K562 (cell line): Measurements from ENCODE around the gene UBE2Q1. TPM values are rescaled to one million over a fixed set of nuclear protein-coding genes. Genes with fewer than 3 reads are reported as not detected.

Experiments used
- ATAC-seq: fragments of 200-7000 bp; cut with Tn5 transposase; 3 replicates; pipeline ENCODE4 v1.9.1; 2020; ENCODE audit warnings: moderate library complexity
- BruUV-seq: library from RNA; stranded (reverse); fragments of 400-500 nt; replicated peaks from 2 replicates; lab custom pipeline; 2021; lab: Mats Ljungman, UMichigan
- CTCF ChIA-PET: fragments of 300-600 bp; formaldehyde crosslinking; extraction: SDS; loops from one replicate; lab custom pipeline; 2021; ENCODE audit warnings: low intra/inter-chr PET ratio; lab: Yijun Ruan, JAX
- POLR2A ChIA-PET: fragments of 300-600, 350-650 bp; sonication (Branson Sonifier 250); formaldehyde crosslinking; extraction: SDS; loops from one replicate; lab custom pipeline; 2021; ENCODE audit warnings: antibody characterized with exemption, inconsistent platforms; lab: Yijun Ruan, JAX
- DNase-seq, 4 experiments: peaks; one replicate each; pipeline versions ENCODE4 v3.0.0 to v3.0.0-alpha.2; 2011 to 2018; ENCODE audit warnings: low spot score in 3 of 4, mixed read lengths in 3 of 4; ENCODE audit errors: extremely low read depth in 1 of 4
- FAIRE-seq: peaks from 2 replicates; lab custom pipeline; 2011; peaks lifted over from hg19 to GRCh38; lab: Jason Lieb, UNC
- H2AFZ ChIP-seq: 2 replicates; pipeline ENCODE4 v1.6.0; 2011; ENCODE audit warnings: low read depth, low read length, control low read depth, inconsistent platforms
- H3K27ac ChIP-seq: fragments of 200-600 bp; 3 replicates; pipeline ENCODE4 v1.8.0; 2011; ENCODE audit warnings: low read depth, mild to moderate bottlenecking, control low read depth, inconsistent platforms, low read length, moderate library complexity, mixed read lengths; ENCODE audit errors: extremely low read depth
- H3K27me3 ChIP-seq, 2 experiments: fragments of 300-600 bp in 1 of 2; 2 replicates in 1 of 2; 3 replicates in 1 of 2; pipeline versions ENCODE4 v1.6.0 to v1.8.0; 2011; ENCODE audit warnings: inconsistent platforms in 2 of 2, low read length in 2 of 2, mild to moderate bottlenecking in 1 of 2, mixed read lengths in 1 of 2, moderate library complexity in 1 of 2; ENCODE audit not compliant: control insufficient read depth in 2 of 2, insufficient read depth in 2 of 2
- H3K36me3 ChIP-seq: fragments of 300-600 bp; 3 replicates; pipeline ENCODE4 v1.8.0; 2011; ENCODE audit warnings: mild to moderate bottlenecking, low read length, inconsistent platforms; ENCODE audit not compliant: control insufficient read depth, insufficient read depth
- H3K4me1 ChIP-seq, 2 experiments: fragments of 200-600 bp in 1 of 2; replicated peaks in 1 of 2; 2 replicates in 1 of 2; 3 replicates in 1 of 2; pipeline versions ENCODE4 v1.5.1 to v1.8.0; 2011; ENCODE audit warnings: inconsistent platforms in 2 of 2, low read length in 2 of 2, mild to moderate bottlenecking in 1 of 2, mixed read lengths in 1 of 2, moderate library complexity in 1 of 2; ENCODE audit not compliant: control insufficient read depth in 2 of 2, insufficient read depth in 2 of 2
- H3K4me2 ChIP-seq: 2 replicates; pipeline ENCODE4 v1.6.1; 2011; ENCODE audit warnings: low read length, control low read depth, inconsistent platforms, mixed read lengths; ENCODE audit not compliant: insufficient read depth
- H3K4me3 ChIP-seq: fragments of 200-600 bp; sonication (generic), shearing (Covaris generic); 2 replicates; pipeline ENCODE4 v1.5.1; 2016; ENCODE audit warnings: control low read depth, inconsistent platforms
- H3K79me2 ChIP-seq: fragments of 200-600 bp; 3 replicates; pipeline ENCODE4 v1.8.0; 2011; ENCODE audit warnings: low read length, inconsistent platforms; ENCODE audit not compliant: control insufficient read depth, insufficient read depth
- H3K9ac ChIP-seq, 2 experiments: 2 replicates each; pipeline versions ENCODE4 v1.6.0 to v1.6.1; 2011; ENCODE audit warnings: low read depth in 2 of 2, low read length in 2 of 2, control low read depth in 1 of 2, inconsistent platforms in 1 of 2, mild to moderate bottlenecking in 1 of 2, mixed read lengths in 1 of 2; ENCODE audit not compliant: insufficient read depth in 1 of 2
- H3K9me1 ChIP-seq: one replicate; pipeline ENCODE4 v1.6.0; 2011; ENCODE audit warnings: inconsistent platforms, mild to moderate bottlenecking, low read length, moderate library complexity; ENCODE audit not compliant: control insufficient read depth, insufficient read depth
- H3K9me3 ChIP-seq: replicated peaks from 2 replicates; pipeline ENCODE4 v1.5.1; 2011; ENCODE audit warnings: low read depth, low read length, inconsistent platforms; ENCODE audit not compliant: control insufficient read depth, insufficient read depth
- H4K20me1 ChIP-seq: replicated peaks from 2 replicates; pipeline ENCODE4 v1.6.1; 2011; ENCODE audit warnings: low read length, inconsistent platforms, mixed read lengths; ENCODE audit not compliant: control insufficient read depth, insufficient read depth
- HDGF ChIP-seq: fragments of 450-650 bp; IDR thresholded peaks from 2 replicates; pipeline ENCODE4 v1.6.1; 2016
- KLF16 ChIP-seq: IDR thresholded peaks from 2 replicates; pipeline ENCODE4 v1.6.1; 2016; ENCODE audit warnings: antibody characterized with exemption
- SAFB ChIP-seq: fragments of 200-400 bp; formaldehyde crosslinking; IDR thresholded peaks from 2 replicates; pipeline ENCODE4 v1.6.1; 2017; ENCODE audit warnings: low read depth, low read length, borderline replicate concordance
- TOE1 ChIP-seq, 2 experiments: fragments of 450-650 bp in 1 of 2; sonication (generic) in 1 of 2; formaldehyde crosslinking in 1 of 2; IDR thresholded peaks; 2 replicates each; pipeline versions ENCODE4 v1.7.1 to v1.8.0; 2016 to 2022; ENCODE audit warnings: borderline replicate concordance in 2 of 2, mild to moderate bottlenecking in 2 of 2, antibody characterized with exemption in 1 of 2, inconsistent platforms in 1 of 2, low read depth in 1 of 2, missing genetic modification reagents in 1 of 2, moderate library complexity in 1 of 2
- WHSC1 ChIP-seq: IDR thresholded peaks from one replicate; pipeline ENCODE4 v1.6.1; 2012; ENCODE audit warnings: low read length, control low read depth, inconsistent platforms
- ZNF12 ChIP-seq: sonication (generic); formaldehyde crosslinking; IDR thresholded peaks from 2 replicates; pipeline ENCODE4 v1.4.0; 2020; ENCODE audit warnings: mild to moderate bottlenecking, missing genetic modification reagents
- ZNF175 ChIP-seq: fragments of 200-800 bp; sonication (Bioruptor generic); IDR thresholded peaks from 2 replicates; pipeline ENCODE4 v1.6.1; 2016; ENCODE audit warnings: low read depth, mild to moderate bottlenecking, missing genetic modification characterization, missing compliant biosample characterization
- WGBS: fragments of 100-300 bp; shearing (Covaris generic); methylation state at CpG from one replicate; pipeline ENCODE4 v1.1.6; 2016; ENCODE audit warnings: low coverage, mixed read lengths; ENCODE audit not compliant: insufficient coverage; ENCODE audit errors: missing lambda C conversion rate; 5-methylcytosine and 5-hydroxymethylcytosine counted together
- in situ Hi-C: fragments of 300-500 bp; cut with MboI; formaldehyde crosslinking; loops from 4 replicates; pipeline ENCODE4 v1.15.0; 2018; ENCODE audit warnings: inconsistent platforms, mixed read lengths
- intact Hi-C: fragments of 100-400 bp; cut with micrococcal nuclease; formaldehyde crosslinking; loops from 2 replicates; pipeline ENCODE4 v1.14.2; 2022
- polyA plus RNA-seq, 8 experiments: library from polyadenylated mRNA; depleted of rRNA in 4 of 8; stranded (reverse) in 5 of 8; unstranded in 3 of 8; fragments of >200 nt; fragmentation: Nextera tagmentation in 2 of 8; fragmentation: Illumina TruSeq in 1 of 8; extraction: Ambion mirVana in 2 of 8; extraction: Trizol in 1 of 8; gene quantifications; 2 replicates each; pipeline versions ENCODE4 v1.2.1 to v1.2.3, GENCODE V29; 2011 to 2014; ENCODE audit warnings: inconsistent platforms in 1 of 8, missing spikeins in 1 of 8
- total RNA-seq, 7 experiments: library from RNA; depleted of rRNA in 6 of 7; stranded (reverse); fragments of >200 nt in 6 of 7; fragmentation: Illumina TruSeq in 2 of 7; extraction: Trizol in 2 of 7; gene quantifications; 2 replicates each; pipeline versions ENCODE4 v1.2.1 to v1.2.3, GENCODE V29; 2011 to 2021; ENCODE audit warnings: low replicate concordance in 1 of 7
- TF ChIP-seq, protein P1 (sequence below): fragments of 450-650 bp; formaldehyde crosslinking; IDR thresholded peaks from 2 replicates; pipeline ENCODE4 v1.4.0; 2020; ENCODE audit warnings: mild to moderate bottlenecking, moderate library complexity
- TF ChIP-seq, protein P2 (sequence below): fragments of 450-650 bp; IDR thresholded peaks from 2 replicates; pipeline ENCODE4 v1.6.1; 2017; ENCODE audit warnings: antibody characterized with exemption

The UBE2Q1 gene
- total and polyA plus RNA-seq, 9 of the 15 experiments (the other 6 are each of a cell fraction or from before 2014, with no cell fraction given) = 8.0 to 58.8 (median 27.6) TPM

DNA sequence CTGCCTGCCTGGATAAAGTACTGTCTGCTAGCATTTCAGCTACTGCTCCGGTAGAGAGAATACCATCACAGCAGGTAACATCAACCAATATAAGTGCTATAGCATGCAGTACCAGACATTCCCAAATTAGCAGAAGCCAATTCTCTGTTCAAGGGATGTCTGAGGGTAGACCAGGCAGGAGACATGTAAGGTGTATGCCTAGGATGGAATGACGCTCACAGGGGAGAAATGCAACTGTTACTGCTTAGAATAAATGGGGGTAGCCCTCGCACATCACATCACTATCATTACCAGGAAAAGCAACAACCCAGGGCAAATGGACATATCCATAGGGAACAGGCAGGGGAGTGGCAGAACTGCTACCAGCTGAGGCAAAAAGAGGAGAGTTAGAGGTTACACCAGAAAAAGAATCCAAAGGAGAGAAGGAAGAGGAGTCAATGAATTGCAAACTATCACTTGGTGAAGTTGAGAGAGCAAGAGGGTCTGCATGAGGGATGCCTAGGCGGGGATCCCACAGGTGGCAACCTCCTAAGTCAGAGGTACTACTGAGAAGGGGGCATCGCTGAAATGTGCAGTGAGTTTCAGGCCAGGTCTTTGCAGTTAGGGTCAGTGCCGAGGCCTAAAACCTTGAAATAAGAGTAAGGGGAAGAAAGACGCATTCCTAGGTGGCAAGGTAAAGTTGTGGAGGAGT, 1.1 kb downstream of the UBE2Q1 start:
- WGBS = 6% methylated on average over 7 of the region's 7 CpGs
- intact Hi-C loops (loop anchor here (5.0 kb wide), 3 partner anchors 200 to 530 kb away; partner anchors contain the start of gene ZBTB7B), in situ Hi-C loops (loop anchor here (5.0 kb wide), 1 partner anchor 70 kb away; no protein-coding TSS in a partner anchor)
- Histone ChIP-seq H3K9me1 (no peaks in the 10 kb centered on the region), H3K9me3 (no peaks in the 10 kb centered on the region), H2AFZ (peak overlapping the region; percentile 18; the same call in 1 of the 2 replicates), H4K20me1 (no peaks in the 10 kb centered on the region), H3K4me2 (peak overlapping the region; percentile 99), H3K27ac (peak overlapping the region; percentile 68; the same call in 1 of the 3 replicates), H3K36me3 (peaks cover 39% of the 10 kb centered on the region), H3K4me3 (peak overlapping the region; percentile 82)
- FAIRE-seq (peak; percentile 71), ATAC-seq (no peak)
- CTCF ChIA-PET = interaction anchor here (1.1 to 2.8 kb wide), 2 partner anchors 321 to 460 kb away, joined by 5 to 19 read pairs; no protein-coding TSS in a partner anchor
- TF ChIP-seq SAFB (no peak), HDGF (peak; percentile 63; the same call in 1 of the 2 replicates)
- TF ChIP-seq, all 486 proteins: peak for 1
- Histone ChIP-seq H3K79me2 (peaks cover 27% of the 10 kb centered on the region), H3K9ac (peak overlapping the region; percentile 80 to 94), H3K4me1 (peaks cover 18 to 21% of the 10 kb centered on the region in 2 experiments; a peak in 4 of 5 replicates), H3K27me3 (no peaks in the 10 kb centered on the region; a peak in 1 of 5 replicates)
- DNase-seq = no peak
- POLR2A ChIA-PET = interaction anchor here (0.8 kb wide), 1 partner anchor 180 kb away, joined by 3 read pairs; no protein-coding TSS in a partner anchor
- BruUV-seq = no TSS peak

DNA sequence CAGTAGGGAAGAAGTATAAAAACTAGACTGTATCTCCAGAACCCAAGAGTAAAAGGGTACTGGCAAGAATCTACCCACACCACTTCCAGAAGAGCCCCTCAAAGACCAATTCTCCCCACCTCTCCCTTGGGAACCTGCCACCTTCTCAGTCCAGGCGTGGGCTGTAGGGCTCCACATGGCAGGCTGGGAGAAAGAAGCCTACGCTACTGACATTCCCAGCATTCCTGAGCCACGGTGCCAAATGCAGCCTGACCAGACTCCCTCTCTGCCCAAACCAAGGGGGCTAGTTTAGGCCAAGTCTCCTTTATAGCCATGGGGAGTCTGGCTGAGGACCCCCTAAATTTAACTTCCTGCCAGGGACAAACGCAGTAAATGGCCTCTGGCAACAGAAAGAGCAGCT, 2.0 kb downstream of the UBE2Q1 start:
- ChIA-PET POLR2A (no interaction called here), CTCF (no interaction called here)
- no peak for ATAC-seq
- H3K4me2 ChIP-seq = peak overlapping the region; percentile 99
- H3K79me2 ChIP-seq = peaks cover 27% of the 10 kb centered on the region
- H2AFZ ChIP-seq = no peak overlapping the region
- peaks cover 18 to 21% of the 10 kb centered on the region in 2 experiments; a peak in 4 of 5 replicates for H3K4me1 ChIP-seq
- H3K4me3 ChIP-seq = peak overlapping the region; percentile 82; the same call in 1 of the 2 replicates
- in situ Hi-C loops = loop anchor here (5.0 kb wide), 1 partner anchor 69 kb away; no protein-coding TSS in a partner anchor
- H3K27me3 ChIP-seq = no peaks in the 10 kb centered on the region
- peaks cover 49% of the 10 kb centered on the region for H3K36me3 ChIP-seq
- BruUV-seq = no TSS peak
- DNase-seq = no peak
- no peak overlapping the region for H3K27ac ChIP-seq
- intact Hi-C loops = loop anchor here (5.0 kb wide), 3 partner anchors 201 to 531 kb away; partner anchors contain the start of gene ZBTB7B
- no peak for FAIRE-seq
- H3K9me3 ChIP-seq = no peaks in the 10 kb centered on the region
- WGBS = 70% methylated on average over 4 of the region's 4 CpGs
- no peaks in the 10 kb centered on the region for H3K9me1 ChIP-seq
- H4K20me1 ChIP-seq = no peaks in the 10 kb centered on the region
- H3K9ac ChIP-seq = peak overlapping the region; percentile 69 to 80; a peak in 2 of 4 replicates
- TF ChIP-seq WHSC1 (no peak), TOE1 (IDR thresholded peaks at IDR 0.05; ENCODE audit: borderline replicate concordance) (no peak), TOE1 (CRISPR knock-in tag; IDR thresholded peaks at IDR 0.05; ENCODE audit: borderline replicate concordance, low read depth) (no peak), ZNF175 (CRISPR knock-in tag) (no peak), ZNF12 (CRISPR knock-in tag) (no peak), KLF16 (no peak), HDGF (no peak)
- TF ChIP-seq, protein P1, sequence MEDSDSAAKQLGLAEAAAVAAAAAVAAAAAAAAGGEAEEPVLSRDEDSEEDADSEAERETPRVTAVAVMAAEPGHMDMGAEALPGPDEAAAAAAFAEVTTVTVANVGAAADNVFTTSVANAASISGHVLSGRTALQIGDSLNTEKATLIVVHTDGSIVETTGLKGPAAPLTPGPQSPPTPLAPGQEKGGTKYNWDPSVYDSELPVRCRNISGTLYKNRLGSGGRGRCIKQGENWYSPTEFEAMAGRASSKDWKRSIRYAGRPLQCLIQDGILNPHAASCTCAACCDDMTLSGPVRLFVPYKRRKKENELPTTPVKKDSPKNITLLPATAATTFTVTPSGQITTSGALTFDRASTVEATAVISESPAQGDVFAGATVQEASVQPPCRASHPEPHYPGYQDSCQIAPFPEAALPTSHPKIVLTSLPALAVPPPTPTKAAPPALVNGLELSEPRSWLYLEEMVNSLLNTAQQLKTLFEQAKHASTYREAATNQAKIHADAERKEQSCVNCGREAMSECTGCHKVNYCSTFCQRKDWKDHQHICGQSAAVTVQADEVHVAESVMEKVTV (CRISPR knock-in tag) = no peak
- TF ChIP-seq, protein P2, sequence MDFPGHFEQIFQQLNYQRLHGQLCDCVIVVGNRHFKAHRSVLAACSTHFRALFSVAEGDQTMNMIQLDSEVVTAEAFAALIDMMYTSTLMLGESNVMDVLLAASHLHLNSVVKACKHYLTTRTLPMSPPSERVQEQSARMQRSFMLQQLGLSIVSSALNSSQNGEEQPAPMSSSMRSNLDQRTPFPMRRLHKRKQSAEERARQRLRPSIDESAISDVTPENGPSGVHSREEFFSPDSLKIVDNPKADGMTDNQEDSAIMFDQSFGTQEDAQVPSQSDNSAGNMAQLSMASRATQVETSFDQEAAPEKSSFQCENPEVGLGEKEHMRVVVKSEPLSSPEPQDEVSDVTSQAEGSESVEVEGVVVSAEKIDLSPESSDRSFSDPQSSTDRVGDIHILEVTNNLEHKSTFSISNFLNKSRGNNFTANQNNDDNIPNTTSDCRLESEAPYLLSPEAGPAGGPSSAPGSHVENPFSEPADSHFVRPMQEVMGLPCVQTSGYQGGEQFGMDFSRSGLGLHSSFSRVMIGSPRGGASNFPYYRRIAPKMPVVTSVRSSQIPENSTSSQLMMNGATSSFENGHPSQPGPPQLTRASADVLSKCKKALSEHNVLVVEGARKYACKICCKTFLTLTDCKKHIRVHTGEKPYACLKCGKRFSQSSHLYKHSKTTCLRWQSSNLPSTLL = no peak
